GM10847 (cell line): Measurements from ENCODE around the gene IL4.

ENCODE experiments used
- POLR2A ChIP-seq: IDR thresholded peaks from 2 replicates; pipeline ENCODE4 v1.6.1; 2011; ENCODE audit not compliant: insufficient read length; ENCODE audit errors: extremely low read depth

The IL4 gene

GRCh38 chr5:132673939-132674630, at the start of gene IL4:
Gene IL4, plus strand, starts transcription at chr5:132673989. Its CDS starts 62 bp downstream, at chr5:132674051.
- no peak for TF ChIP-seq POLR2A

- TF ChIP-seq POLR2A = no peak
These were observed 46.3 kb upstream of the IL4 start for GRCh38 chr5:132627470-132627869.

GRCh38 chr5:132628814-132629213, 45.0 kb upstream of the IL4 start:
- no peak for TF ChIP-seq POLR2A

DNA sequence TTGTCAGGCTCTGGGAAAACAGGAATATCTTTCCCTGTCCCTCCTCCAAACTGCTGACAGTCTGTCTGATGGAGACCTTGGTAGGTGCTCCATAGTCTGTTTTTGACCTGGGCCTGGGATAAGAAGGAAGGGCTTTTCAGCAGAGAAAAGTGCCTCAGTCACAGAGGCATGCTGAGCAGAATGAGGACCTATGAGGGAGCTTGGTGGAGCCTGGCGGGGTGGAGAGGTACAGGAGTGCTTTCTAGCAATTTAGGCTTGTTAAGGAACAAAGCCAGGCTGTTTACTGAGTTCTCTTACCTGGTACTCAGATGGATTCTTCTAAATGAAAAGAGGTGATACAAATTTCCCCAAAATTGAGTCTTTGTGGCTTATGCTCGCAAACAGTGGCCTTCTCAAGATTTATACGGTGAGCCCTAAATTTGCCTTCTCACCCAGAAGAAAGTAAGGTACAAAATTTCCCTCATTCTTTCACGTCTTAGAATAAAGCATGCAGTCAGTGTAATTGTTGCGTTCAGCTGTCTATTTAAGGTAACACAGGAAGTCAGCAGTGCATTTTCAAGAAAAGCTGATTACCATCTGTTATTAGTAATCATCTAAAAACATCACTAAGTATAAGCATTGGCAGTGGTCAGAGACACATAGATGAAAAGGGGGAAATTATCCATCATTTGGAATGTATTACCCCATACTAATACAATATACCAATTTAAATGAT, 44.4 kb upstream of the IL4 start:
- TF ChIP-seq POLR2A = no peak

GRCh38 chr5:132635873-132636272, 37.9 kb upstream of the IL4 start:
- TF ChIP-seq POLR2A = no peak

- no peak for TF ChIP-seq POLR2A
These were observed 36.5 kb upstream of the IL4 start for GRCh38 chr5:132637241-132637640.

- no peak for TF ChIP-seq POLR2A
These were observed 34.1 kb upstream of the IL4 start for GRCh38 chr5:132639706-132640130.

DNA sequence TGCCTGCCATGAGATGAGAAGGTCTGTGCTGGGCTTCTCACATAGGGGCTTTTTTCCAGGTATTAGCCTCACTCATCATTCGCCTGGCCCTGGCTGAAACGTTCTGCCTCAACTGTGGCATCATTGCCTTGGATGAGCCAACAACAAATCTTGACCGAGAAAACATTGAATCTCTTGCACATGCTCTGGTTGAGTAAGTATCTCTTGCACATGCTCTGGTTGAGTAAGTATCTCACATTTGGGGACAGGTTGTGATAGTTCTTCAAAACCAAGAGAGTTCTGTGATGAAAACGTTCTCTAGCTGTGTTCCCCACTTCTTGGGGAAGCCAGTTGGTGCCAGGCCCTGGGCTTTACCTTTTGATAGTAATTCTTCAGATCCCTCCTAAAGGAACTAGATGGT, 33.2 kb upstream of the IL4 start:
- TF ChIP-seq POLR2A = no peak

DNA sequence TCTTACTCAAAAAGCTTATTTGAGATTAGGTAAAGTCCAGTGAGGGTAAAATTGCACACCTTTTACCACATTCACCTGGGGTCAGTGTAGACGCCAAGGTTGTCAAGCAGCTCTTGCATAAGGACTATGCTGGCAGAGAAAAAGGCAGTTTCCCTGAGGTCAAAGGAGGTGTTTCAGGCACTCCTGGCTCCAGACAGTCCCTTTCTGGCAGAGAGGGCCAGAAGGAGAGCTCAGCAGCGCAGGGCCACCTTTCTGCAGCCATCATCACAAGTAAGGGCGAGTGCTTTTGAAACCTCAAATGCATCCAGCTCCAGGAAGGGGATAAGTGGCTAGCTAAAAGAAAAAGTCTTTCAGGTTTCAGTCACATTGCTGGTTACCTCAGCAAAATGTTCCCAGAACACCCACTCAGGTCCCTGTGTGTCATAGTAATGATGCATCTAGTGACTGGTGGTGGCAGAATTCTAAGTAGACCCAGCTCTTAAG, 32.5 kb upstream of the IL4 start:
- TF ChIP-seq POLR2A = no peak

DNA sequence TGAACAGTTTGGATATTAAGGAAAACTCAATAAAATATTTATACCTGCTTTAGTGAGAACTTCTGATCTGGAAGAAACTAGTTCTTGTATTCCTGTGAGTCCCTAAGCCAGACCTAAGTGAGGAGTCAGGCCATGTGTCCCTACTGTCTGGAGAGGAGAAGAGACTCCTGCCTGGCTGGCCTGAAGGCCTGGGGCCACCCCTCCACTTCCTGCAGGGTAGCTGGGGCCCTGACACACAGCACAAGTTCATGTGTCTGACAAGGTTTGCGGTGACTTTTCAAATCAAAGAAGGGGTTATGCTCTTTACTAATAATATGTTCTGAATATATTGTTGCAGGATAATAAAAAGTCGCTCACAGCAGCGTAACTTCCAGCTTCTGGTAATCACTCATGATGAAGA, 31.9 kb upstream of the IL4 start:
- TF ChIP-seq POLR2A = no peak

GRCh38 chr5:132644177-132644576, 29.6 kb upstream of the IL4 start:
- TF ChIP-seq POLR2A = no peak

DNA sequence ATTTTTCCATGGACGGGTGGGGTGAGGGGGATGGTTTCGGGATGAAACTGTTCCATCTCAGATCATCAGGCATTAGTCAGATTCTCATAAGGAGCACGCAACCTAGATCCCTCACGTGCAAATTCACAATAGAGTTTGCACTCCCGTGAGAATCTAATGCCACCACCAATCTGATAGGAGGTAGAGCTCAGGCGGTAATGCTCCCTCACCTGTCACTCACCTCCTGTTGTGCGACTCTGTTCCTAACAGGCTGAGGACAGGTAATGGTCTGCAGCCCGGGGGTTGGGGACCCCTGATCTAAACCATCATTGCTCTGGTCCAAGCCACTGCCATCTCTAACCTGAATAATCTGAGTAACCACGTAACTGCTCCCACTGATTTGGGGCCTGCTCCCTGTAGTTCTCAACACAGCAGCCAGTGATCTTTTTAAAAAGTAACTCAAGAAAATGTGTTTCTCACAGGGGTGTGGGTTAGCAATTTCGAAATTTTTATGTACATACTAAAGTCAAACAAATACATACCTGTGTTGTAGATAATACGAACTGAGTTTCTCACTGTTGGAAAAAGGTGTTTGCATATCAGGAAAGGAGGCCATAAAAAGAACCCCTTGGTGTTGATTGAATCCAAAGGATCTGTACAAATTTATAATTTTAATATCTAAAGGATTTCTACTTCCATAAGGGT, 27.1 kb upstream of the IL4 start:
- no peak for TF ChIP-seq POLR2A

DNA sequence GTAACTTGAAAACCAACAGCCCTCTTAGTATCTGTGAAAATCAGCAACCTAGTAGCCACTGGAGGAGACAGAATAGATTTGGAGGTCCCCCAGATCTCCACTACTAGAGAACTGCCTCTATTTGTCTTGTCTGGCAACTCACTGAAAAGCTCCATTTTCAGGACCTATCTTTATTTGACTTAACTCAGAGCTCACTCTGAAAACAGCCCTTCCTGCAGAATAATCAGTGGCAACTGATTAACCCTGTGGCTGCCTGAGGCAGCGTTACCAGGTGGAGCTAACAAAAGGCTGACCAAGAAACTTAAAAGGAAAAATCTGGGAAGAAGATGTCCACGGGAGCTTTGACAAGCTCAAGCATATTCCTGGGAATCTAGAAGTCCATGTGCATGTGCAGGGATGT, 26.3 kb upstream of the IL4 start:
- TF ChIP-seq POLR2A = no peak

DNA sequence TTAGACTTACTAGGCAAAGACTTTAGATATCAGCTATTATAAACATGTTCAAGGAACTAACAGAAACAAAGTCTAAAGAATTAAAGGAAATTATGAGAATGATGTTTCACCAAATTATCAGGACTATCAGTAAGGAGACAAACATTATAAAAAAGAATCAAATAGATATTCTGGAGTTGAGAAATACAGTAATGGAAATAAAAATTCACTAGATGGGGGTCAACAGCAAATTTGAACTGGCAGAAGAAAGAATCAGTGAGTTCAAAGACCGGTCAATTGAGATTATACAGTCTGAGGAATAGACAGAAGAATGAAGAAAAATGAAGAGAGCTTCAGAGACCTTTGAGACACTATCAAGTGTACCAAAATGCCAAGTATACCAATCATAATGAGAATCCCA, 25.4 kb upstream of the IL4 start:
- no peak for TF ChIP-seq POLR2A

- no peak for TF ChIP-seq POLR2A
These were observed 21.8 kb upstream of the IL4 start for GRCh38 chr5:132651838-132652469.
